HG03354 (cell line): Measurements from ENCODE around the gene ITPA.
"Not testable (repeated sequence)": the region's sequence is repeated elsewhere in the genome, so short reads cannot be mapped to it uniquely, and the experiment has no call there.

Experiments used
- ATAC-seq: cut with Tn5 transposase; IDR thresholded peaks from one replicate; pipeline ENCODE4 v1.9.1; 2021; ENCODE audit warnings: mild to moderate bottlenecking; ENCODE audit not compliant: unreplicated experiment, poor library complexity, severe bottlenecking

The ITPA gene

GRCh38 chr20:3172933-3173609 is 36.2 kb upstream of the ITPA start, which contains the start of gene LZTS3:
LZTS3 (minus strand) TSS chr20:3173549; CDS start chr20:3167163, 6,386 bp downstream.
- ATAC-seq, result peak; percentile 53

GRCh38 chr20:3173610-3174441 is 35.5 kb upstream of the ITPA start:
- peak; percentile 86 for ATAC-seq

GRCh38 chr20:3174442-3175261 is 34.6 kb upstream of the ITPA start:
- ATAC-seq, result no peak

- ATAC-seq, result no peak
Observed at GRCh38 chr20:3175270-3175669, 34.0 kb upstream of the ITPA start.

- no peak for ATAC-seq
Observed at GRCh38 chr20:3177746-3178485, 31.4 kb upstream of the ITPA start.

- ATAC-seq, result no peak
Observed at GRCh38 chr20:3180319-3180718, 29.0 kb upstream of the ITPA start.

GRCh38 chr20:3181270-3181669 is 28.0 kb upstream of the ITPA start:
- ATAC-seq, result no peak

GRCh38 chr20:3182429-3182828 is 26.9 kb upstream of the ITPA start:
- ATAC-seq, result not testable (repeated sequence)

- no peak for ATAC-seq
Observed at GRCh38 chr20:3183896-3184612, 25.2 kb upstream of the ITPA start.

- not testable (repeated sequence) for ATAC-seq
Observed at GRCh38 chr20:3187861-3188260, 21.4 kb upstream of the ITPA start.

- ATAC-seq, result no peak
Observed at GRCh38 chr20:3188823-3189413, 20.4 kb upstream of the ITPA start.

- no peak for ATAC-seq
Observed at GRCh38 chr20:3189561-3190131, 19.7 kb upstream of the ITPA start.

- ATAC-seq, result no peak
Observed at GRCh38 chr20:3190681-3191111, 18.6 kb upstream of the ITPA start.

- ATAC-seq, result no peak
Observed at GRCh38 chr20:3192226-3193015, 16.9 kb upstream of the ITPA start.

GRCh38 chr20:3193806-3194616 is 15.3 kb upstream of the ITPA start:
- no peak for ATAC-seq

- ATAC-seq, result no peak
Observed at GRCh38 chr20:3194617-3195280, 14.5 kb upstream of the ITPA start.
